Right kidney (tissue), 1 donor: ENCODE measurements around the gene CFTR.

Experiments used
- DNase-seq: peaks from one replicate; pipeline ENCODE4 v3.0.0-alpha.2; 2016

CFTR gene

GRCh38 chr7:117652943-117653680 lies 173.3 kb downstream of the CFTR start:
- DNase-seq, result no peak

GRCh38 chr7:117654780-117655179 lies 175.0 kb downstream of the CFTR start:
- DNase-seq, result no peak

GRCh38 chr7:117656806-117657205 lies 177.0 kb downstream of the CFTR start:
- no peak for DNase-seq

GRCh38 chr7:117659531-117660011 lies 179.7 kb downstream of the CFTR start:
- no peak for DNase-seq

GRCh38 chr7:117661328-117661727 lies 181.5 kb downstream of the CFTR start:
- no peak for DNase-seq

- DNase-seq, result no peak
Measured at GRCh38 chr7:117664047-117664446, 184.2 kb downstream of the CFTR start.

GRCh38 chr7:117665368-117665767 lies 185.5 kb downstream of the CFTR start:
- DNase-seq, result no peak

- DNase-seq, result no peak
Measured at GRCh38 chr7:117666031-117666430, 186.2 kb downstream of the CFTR start.

- DNase-seq, result no peak
Measured at GRCh38 chr7:117666689-117667088, 186.9 kb downstream of the CFTR start.

GRCh38 chr7:117667456-117667855 lies 187.6 kb downstream of the CFTR start:
- no peak for DNase-seq

GRCh38 chr7:117669818-117670217 lies 190.0 kb downstream of the CFTR start:
- no peak for DNase-seq

- no peak for DNase-seq
Measured at GRCh38 chr7:117672453-117672852, 192.6 kb downstream of the CFTR start.

- peak; percentile 42 for DNase-seq
Measured at GRCh38 chr7:117673367-117673766, 193.5 kb downstream of the CFTR start.

GRCh38 chr7:117673839-117674238 lies 194.0 kb downstream of the CFTR start:
- no peak for DNase-seq

GRCh38 chr7:117674617-117675016 lies 194.8 kb downstream of the CFTR start:
- DNase-seq, result no peak

- no peak for DNase-seq
Measured at GRCh38 chr7:117675497-117676435, 195.9 kb downstream of the CFTR start.

GRCh38 chr7:117679120-117679519 lies 199.3 kb downstream of the CFTR start:
- no peak for DNase-seq

GRCh38 chr7:117682681-117683385 lies 203.0 kb downstream of the CFTR start:
- no peak for DNase-seq

- DNase-seq, result no peak
Measured at GRCh38 chr7:117683430-117684175, 203.8 kb downstream of the CFTR start.

GRCh38 chr7:117685795-117686194 lies 206.0 kb downstream of the CFTR start:
- DNase-seq, result no peak

GRCh38 chr7:117686311-117686935 lies 206.6 kb downstream of the CFTR start:
- DNase-seq, result no peak
